HPDE6-E6E7 (cell line): ENCODE data around the gene TRAFD1.

Experiments used
- DNase-seq: peaks from one replicate; pipeline ENCODE4 v3.0.0; 2011; ENCODE audit warnings: missing footprints; ENCODE audit errors: extremely low spot score

Gene TRAFD1

DNA sequence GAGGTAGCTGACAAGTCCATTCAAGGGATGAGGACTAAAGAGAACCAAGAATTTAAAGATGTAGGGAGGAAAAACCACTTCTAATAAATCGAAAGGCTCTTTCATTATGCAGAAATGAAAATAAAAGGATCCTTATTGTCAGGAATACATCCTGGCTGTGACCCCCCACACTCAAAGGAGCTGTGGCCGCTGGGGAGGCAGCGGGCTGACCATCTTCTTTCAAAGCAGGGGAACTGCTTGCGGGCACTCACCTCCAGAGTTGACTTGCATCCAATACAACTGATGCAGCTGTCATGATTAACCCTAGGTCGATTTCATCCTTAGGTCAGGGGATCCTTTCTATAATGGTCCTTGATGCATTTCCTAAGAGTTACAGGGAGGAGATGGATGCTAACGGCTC is 35.3 kb downstream of the TRAFD1 start:
- no peak for DNase-seq

DNA sequence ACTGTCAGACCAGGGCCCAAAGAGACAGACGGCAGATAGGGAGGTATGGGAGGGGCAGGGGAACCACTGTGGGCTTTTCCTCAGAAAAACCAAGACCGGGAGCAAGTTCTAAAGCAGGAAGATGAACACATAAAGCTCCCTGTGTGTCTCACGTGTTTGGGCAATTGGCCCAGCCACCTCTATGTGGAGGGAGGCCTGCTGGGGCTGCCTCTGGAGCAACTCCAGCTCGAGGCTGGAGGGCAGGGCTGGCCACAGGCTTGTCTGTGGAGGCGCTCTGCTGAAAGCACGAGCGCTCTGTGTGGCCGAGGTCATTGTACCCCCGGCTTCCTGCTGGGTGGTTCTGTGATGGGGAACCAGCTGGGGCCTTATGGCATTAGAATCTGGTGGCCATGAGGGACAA is 36.4 kb downstream of the TRAFD1 start:
- no peak for DNase-seq

DNA sequence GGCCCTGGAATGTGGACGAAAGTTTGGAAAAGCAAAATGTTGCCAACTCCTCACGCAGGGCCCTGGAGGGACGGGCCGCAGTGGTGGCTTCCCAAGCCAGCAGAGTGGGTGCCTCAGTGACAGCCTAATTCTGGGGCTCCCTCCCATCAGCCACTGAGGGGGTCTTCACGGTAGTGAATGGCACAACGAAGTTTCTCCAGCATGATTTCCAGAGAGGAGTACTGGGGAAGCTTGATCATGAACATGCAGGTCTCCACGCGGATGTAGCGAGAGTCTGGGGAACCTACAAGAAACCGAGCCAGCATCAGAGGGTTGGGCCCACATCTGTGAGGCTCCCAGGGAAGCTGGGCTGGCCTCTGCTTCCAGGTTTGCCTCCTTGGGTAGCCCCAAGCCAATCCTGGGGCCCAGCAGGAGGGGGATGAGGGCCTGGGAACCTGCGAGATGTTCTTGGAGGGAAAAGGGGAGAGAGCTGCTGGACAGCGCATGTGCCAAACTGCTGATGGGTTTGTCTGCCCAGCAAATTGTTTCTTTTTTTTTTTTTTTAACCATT is 37.0 kb downstream of the TRAFD1 start:
- DNase-seq = no peak

- DNase-seq = no peak
Measured at GRCh38 chr12:112163056-112163455, 37.7 kb downstream of the TRAFD1 start.

DNA sequence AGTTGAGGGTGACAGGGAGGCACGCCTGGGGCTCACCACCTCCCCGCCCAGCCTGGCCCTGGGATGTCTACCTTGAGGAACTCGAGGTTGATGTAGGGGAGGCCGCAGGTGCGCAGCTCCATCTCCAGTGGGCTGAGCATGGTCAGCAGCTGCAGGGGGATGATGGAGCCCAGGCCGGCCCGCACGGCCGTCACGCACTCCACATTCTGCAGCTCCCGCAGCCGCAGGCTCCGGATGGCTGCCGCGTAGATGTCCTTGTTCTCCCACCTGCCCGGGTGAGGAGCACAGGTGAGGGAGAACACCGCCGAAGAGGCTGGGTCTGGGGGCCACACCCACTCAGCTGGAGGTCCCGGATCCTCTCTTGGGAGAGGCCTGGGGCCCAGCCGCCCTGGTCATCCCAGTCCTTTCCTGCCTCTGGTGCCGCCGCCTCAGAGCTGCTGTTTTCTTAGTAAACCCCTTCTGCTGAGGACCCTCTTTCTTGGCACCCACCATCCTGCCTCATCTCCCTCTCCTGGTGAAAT is 38.2 kb downstream of the TRAFD1 start:
- no peak for DNase-seq

DNA sequence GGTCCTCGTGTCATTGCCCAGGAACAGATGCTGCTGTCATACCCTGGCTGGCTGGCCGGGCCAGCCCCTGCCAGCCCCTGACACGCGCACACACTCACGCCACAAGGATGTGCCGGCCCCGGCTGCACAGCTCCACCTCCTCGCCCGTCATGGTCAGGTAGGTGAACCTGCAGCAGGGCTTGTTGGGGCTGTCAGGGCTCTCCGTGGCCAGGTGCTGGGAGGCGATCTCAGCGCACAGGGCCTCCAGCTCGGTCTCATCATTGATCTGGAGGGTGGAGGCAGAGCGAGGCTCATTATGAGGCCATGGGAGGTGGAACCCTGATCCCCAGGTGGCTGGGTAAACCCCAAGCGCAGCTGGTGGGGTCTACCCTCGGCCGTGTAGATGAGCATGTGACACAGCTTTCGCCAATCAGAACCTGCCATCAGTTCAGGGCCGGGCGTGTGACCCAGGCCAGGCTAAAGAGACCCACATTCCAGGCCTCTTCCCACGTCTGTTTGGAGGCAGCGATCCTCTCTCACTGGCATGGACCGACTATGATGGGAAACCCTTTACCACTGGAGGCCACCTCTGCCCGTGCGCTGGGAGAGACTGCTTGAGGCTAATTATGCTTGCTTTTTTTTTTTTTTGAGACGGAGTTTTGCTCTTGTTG is 38.8 kb downstream of the TRAFD1 start:
- no peak for DNase-seq

- DNase-seq = no peak
Measured at GRCh38 chr12:112165624-112166023, 40.3 kb downstream of the TRAFD1 start.

- DNase-seq = no peak
Measured at GRCh38 chr12:112166051-112167015, 41.0 kb downstream of the TRAFD1 start.

DNA sequence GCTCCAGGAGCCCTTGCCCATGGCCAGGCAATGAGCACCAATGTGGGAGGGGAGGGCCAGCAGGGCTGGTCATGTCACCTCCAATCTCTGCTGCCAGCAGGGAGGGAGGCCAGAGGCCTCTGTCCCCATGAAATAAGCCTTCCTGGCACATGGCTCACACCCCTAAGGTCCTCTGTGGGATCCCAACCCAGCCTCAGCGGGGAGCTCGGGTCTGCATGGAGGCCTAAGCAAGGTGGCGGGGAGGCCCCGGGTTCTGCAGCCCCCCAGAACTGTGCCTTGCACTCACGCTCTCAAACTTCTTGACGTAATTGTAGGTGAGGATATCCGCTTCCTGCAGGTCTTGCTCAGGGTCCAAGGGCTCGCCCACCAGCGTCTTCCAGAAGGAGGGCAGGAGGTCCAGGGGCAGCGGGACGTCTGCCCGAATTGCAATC is 41.7 kb downstream of the TRAFD1 start:
- no peak for DNase-seq

DNA sequence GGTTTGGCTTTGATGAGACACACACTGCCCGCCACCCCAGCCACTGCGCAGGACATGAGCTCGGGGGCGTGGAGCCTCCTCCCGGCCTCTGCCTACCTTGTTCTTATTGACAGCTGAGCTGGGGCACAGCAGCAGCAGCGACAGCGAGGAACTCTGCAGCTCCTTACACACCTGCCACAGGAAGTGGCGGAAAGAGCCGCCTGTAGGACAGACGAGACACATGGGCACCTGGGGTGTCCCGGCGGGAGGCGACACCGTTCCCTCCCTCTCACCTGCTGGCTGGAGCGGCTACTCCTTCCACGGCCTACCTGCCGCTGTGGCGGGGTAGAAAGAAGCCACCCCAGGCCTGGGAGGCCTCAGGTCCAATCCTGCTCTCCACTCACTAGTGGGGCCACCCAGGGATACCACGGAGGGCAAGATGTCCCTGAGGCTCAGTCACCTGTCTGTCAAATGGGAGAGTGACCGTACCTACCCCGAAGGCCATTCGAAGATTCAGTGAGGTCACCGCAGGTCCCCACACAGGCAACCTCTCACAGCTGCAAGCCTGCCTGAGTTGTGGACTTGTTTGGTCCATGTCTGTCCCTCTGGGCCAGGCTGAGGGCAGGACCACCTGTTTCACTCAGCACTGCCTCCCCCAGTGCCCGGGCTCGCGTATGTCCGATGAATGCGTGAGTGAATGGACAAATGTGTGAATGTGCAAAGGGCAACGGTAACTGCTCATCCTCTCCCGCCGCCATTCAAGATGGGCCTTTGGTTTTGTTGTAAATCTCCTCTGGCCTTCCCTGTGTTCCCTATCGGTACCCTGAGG is 42.6 kb downstream of the TRAFD1 start:
- DNase-seq = no peak

GRCh38 chr12:112168561-112168971 is 43.2 kb downstream of the TRAFD1 start:
- DNase-seq = no peak

GRCh38 chr12:112169161-112169872 is 44.0 kb downstream of the TRAFD1 start:
- no peak for DNase-seq

DNA sequence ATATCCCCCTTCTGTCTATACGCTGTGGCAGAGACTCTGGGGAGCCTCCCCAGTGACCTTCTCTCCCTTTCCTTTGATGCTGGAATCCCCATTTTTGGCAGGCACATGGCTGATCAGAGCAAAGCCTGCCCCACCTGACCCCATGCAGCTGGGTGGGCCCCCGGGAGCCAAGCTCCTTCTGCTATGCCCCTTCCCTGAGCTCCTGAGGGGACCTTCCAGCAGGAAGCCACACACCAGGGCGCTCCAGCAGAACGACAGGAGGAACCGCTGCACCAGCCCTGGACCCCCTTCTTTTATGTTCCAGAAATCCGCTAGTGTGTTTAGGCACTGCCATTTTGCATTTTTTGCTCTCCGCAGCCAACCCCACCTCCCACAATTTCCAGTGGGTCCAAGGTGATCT is 44.6 kb downstream of the TRAFD1 start:
- DNase-seq = no peak

DNA sequence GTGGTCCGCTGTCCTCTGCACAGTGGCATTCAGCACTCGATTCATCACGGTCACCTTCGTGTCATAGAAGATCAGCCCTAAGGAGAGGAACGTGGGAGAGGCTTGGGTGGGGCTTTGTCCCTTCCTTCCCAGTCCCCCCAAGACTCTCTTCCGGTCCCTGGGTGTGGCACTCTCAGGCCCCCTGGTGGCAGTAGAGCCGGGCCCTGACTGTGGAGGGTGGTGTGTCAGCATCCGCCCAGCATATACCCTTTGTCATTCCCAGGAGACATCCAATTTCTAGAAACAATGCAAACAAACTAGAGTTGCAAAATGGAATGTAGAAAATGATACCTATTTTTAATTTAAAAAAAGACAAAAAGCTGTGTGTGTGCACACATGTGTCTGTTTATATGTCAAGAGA is 45.0 kb downstream of the TRAFD1 start:
- no peak for DNase-seq

DNA sequence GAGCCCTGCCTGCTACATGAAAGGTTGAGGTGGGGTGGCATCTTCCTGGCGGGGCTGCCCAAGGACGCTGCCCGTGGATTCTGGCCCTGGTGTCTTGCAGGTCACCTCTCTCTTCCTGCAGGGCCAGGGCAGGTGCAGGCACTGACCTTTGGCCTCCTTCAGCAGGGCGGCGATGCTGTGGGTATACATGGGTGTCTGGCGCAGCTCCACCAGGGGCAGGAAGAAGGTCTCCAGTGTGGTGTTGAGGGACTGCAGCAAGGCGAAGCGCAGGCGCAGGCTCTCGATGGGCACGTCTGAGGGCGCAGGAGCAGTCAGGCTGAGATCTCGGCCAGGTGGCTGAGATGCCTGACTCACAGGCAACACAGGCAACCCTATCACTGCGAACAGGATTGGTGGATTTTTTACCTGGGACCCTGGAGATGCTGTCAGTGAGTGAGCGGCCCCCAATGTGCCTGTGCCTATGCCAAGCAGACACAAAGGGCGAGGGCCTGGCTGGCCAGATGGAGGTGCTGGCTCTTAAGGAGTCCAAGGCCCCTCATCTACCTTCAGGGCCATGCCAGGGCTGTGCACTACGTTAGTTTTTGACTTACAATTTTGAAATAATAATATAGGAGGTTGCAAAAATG is 45.7 kb downstream of the TRAFD1 start:
- no peak for DNase-seq

GRCh38 chr12:112172556-112173324 is 47.4 kb downstream of the TRAFD1 start:
- DNase-seq = no peak

DNA sequence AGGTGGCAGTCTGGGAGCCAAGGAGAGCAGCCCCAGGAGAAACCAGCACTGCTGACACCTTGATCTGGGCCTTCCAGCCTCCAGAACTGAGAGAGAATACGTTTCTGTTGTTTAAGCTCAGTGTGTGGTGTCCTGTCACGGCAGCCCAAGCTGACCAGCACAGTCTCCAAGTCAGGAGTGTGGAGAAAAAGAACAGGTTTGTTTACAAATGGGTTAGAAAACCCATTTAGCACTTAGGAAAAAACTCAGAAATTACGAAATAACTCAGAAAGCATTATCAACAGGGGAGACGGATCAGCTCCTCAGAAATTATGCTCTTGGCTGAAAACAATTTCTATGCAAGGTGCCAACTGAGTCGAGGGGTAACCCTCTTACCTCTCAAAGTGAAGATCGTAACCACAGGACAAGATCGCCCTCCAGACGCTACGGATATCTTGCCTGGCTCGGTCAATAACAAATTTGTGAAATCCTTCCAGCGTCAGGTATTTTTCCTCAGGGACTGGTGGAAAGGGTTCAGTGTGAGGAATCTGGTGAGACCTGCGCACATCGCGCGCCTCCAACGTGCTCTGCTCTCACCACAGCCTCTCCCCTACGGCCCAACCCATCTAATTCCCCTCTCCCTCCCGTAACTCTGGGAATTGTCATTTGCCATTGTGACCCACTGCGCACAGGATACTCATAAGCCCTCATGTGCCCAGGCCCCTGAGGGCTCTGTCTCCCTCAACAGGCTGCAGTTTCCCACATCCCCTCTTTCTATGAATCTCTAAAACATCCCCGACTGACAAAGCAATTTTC is 50.2 kb downstream of the TRAFD1 start:
- DNase-seq = no peak

- no peak for DNase-seq
Measured at GRCh38 chr12:112176321-112177010, 51.1 kb downstream of the TRAFD1 start.
